Astrocyte (in vitro differentiated cells and primary cell): ENCODE data around the gene PDGFC. TPM values are rescaled to one million over a fixed set of nuclear protein-coding genes. Genes with fewer than 3 reads are reported as not detected.

Experiments
- DNase-seq: peaks from one replicate; pipeline ENCODE4 v3.0.0-alpha.2; 2010; ENCODE audit warnings: low read depth
- FAIRE-seq: peaks from 2 replicates; lab custom pipeline; 2011; peaks lifted over from hg19 to GRCh38; lab: Jason Lieb, UNC
- H2AFZ ChIP-seq: 2 replicates; pipeline ENCODE4 v1.6.0; 2012; ENCODE audit warnings: low read depth, low read length, inconsistent platforms
- H3K27ac ChIP-seq: 2 replicates; pipeline ENCODE4 v1.5.1; 2011; ENCODE audit warnings: low read depth, low read length, inconsistent platforms
- H3K27me3 ChIP-seq: 2 replicates; pipeline ENCODE4 v1.6.0; 2011; ENCODE audit warnings: low read length, inconsistent platforms; ENCODE audit not compliant: insufficient read depth
- H3K36me3 ChIP-seq: 2 replicates; pipeline ENCODE4 v1.5.1; 2011; ENCODE audit warnings: low read length, inconsistent platforms; ENCODE audit not compliant: insufficient read depth
- H3K4me1 ChIP-seq: 2 replicates; pipeline ENCODE4 v1.5.1; 2011; ENCODE audit warnings: low read length, inconsistent platforms; ENCODE audit not compliant: insufficient read depth
- H3K4me2 ChIP-seq: 2 replicates; pipeline ENCODE4 v1.6.0; 2012; ENCODE audit warnings: low read length, inconsistent platforms
- H3K4me3 ChIP-seq: 2 replicates; pipeline ENCODE4 v1.5.1; 2011; ENCODE audit warnings: low read depth, mild to moderate bottlenecking, low read length, inconsistent platforms; ENCODE audit not compliant: insufficient read depth
- H3K79me2 ChIP-seq: 2 replicates; pipeline ENCODE4 v1.6.0; 2012; ENCODE audit warnings: mild to moderate bottlenecking, low read length, inconsistent platforms; ENCODE audit not compliant: insufficient read depth
- H3K9ac ChIP-seq: 2 replicates; pipeline ENCODE4 v1.6.0; 2012; ENCODE audit warnings: mild to moderate bottlenecking, low read length, inconsistent platforms
- H3K9me3 ChIP-seq: 2 replicates; pipeline ENCODE4 v1.5.1; 2012; ENCODE audit warnings: low read depth, mild to moderate bottlenecking, low read length, inconsistent platforms; ENCODE audit not compliant: insufficient read depth
- H4K20me1 ChIP-seq: 2 replicates; pipeline ENCODE4 v1.6.0; 2012; ENCODE audit warnings: low read length, inconsistent platforms; ENCODE audit not compliant: insufficient read depth
- H3K27ac Mint-ChIP-seq: one replicate; pipeline ENCODE4 v1.8.0; 2021; ENCODE audit warnings: mild to moderate bottlenecking, mixed read lengths; ENCODE audit not compliant: unreplicated experiment
- H3K27me3 Mint-ChIP-seq: one replicate; pipeline ENCODE4 v1.8.0; 2021; ENCODE audit warnings: low read depth, mixed read lengths; ENCODE audit not compliant: unreplicated experiment
- H3K36me3 Mint-ChIP-seq: one replicate; pipeline ENCODE4 v1.8.0; 2021; ENCODE audit warnings: low read depth, mixed read lengths; ENCODE audit not compliant: unreplicated experiment
- H3K4me1 Mint-ChIP-seq: one replicate; pipeline ENCODE4 v1.8.0; 2021; ENCODE audit warnings: low read depth, mixed read lengths; ENCODE audit not compliant: unreplicated experiment
- H3K4me3 Mint-ChIP-seq: one replicate; pipeline ENCODE4 v1.8.0; 2021; ENCODE audit warnings: mild to moderate bottlenecking, moderate library complexity, mixed read lengths; ENCODE audit not compliant: unreplicated experiment
- H3K9me3 Mint-ChIP-seq: one replicate; pipeline ENCODE4 v1.8.0; 2021; ENCODE audit warnings: mild to moderate bottlenecking, mixed read lengths; ENCODE audit not compliant: unreplicated experiment
- EZH2 ChIP-seq: IDR thresholded peaks from 2 replicates; pipeline ENCODE4 v1.6.1; 2012; ENCODE audit warnings: mild to moderate bottlenecking, low read length, inconsistent platforms; ENCODE audit not compliant: insufficient read depth
- total RNA-seq: library from RNA; stranded (reverse); gene quantifications from 2 replicates; pipeline ENCODE4 v1.2.1, GENCODE V29; 2021
- TF ChIP-seq, protein P1 (sequence below): IDR thresholded peaks from 2 replicates; pipeline ENCODE4 v1.5.1; 2011; ENCODE audit warnings: low read depth, mild to moderate bottlenecking, inconsistent platforms, low read length, moderate library complexity; ENCODE audit not compliant: insufficient read depth

The PDGFC gene
- total RNA-seq, 1 donor from 2014 or later = 167 TPM

DNA sequence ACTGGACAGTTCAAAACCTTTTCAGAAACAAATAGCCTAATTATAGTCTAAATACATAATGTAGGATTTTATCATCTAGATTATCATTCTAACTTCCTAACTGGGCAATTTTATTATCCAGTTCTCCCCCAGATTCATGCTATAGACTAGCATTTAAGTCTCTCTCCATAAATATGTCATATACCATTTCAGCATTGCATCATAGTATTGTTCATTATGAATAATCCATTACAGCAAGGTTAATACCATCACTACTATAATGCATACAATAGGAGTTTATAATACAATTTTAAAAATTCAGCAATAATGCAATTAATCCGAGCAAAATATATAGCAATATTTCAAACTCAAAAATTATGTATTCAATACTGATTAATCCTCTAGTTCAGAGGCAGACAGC lies 77.4 kb downstream of the PDGFC start:
- TF ChIP-seq, protein P1, sequence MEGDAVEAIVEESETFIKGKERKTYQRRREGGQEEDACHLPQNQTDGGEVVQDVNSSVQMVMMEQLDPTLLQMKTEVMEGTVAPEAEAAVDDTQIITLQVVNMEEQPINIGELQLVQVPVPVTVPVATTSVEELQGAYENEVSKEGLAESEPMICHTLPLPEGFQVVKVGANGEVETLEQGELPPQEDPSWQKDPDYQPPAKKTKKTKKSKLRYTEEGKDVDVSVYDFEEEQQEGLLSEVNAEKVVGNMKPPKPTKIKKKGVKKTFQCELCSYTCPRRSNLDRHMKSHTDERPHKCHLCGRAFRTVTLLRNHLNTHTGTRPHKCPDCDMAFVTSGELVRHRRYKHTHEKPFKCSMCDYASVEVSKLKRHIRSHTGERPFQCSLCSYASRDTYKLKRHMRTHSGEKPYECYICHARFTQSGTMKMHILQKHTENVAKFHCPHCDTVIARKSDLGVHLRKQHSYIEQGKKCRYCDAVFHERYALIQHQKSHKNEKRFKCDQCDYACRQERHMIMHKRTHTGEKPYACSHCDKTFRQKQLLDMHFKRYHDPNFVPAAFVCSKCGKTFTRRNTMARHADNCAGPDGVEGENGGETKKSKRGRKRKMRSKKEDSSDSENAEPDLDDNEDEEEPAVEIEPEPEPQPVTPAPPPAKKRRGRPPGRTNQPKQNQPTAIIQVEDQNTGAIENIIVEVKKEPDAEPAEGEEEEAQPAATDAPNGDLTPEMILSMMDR = no peak
- TF ChIP-seq EZH2 = no peak
- Histone ChIP-seq H3K9me3 (no peaks in the 10 kb centered on the region), H3K4me2 (no peak overlapping the region), H3K79me2 (peaks cover 97% of the 10 kb centered on the region), H2AFZ (no peak overlapping the region), H3K27me3 (no peaks in the 10 kb centered on the region), H3K4me1 (peaks cover 4% of the 10 kb centered on the region), H3K9ac (no peak overlapping the region), H4K20me1 (peaks cover 58% of the 10 kb centered on the region), H3K36me3 (no peaks in the 10 kb centered on the region), H3K27ac (no peak overlapping the region), H3K4me3 (no peak overlapping the region)
- no peak overlapping the region for H3K4me3 Mint-ChIP-seq
- H3K27me3 Mint-ChIP-seq = no peaks in the 10 kb centered on the region
- H3K36me3 Mint-ChIP-seq = peaks cover 4% of the 10 kb centered on the region
- H3K27ac Mint-ChIP-seq = no peak overlapping the region
- DNase-seq = no peak
- H3K9me3 Mint-ChIP-seq = no peaks in the 10 kb centered on the region
- H3K4me1 Mint-ChIP-seq = peaks cover 42% of the 10 kb centered on the region
- FAIRE-seq = no peak

DNA sequence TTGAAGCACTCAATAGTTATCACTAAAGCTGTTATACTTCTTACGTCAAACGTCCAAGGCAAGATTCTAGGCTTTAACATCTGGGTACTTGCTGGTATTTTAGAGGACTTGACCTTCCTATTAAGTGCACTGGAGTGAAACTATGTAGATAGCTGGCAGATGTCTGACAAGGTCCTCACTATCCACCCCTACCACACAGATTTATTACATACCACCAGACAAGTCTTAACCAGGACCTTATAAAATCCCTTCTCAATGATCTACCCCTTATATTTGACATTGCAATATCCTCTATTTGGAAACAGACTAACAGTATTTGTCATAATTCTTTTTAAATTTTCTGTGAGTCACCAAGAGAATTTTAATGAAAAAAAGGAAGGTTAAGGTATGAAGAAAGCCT lies 78.8 kb downstream of the PDGFC start:
- H3K4me1 Mint-ChIP-seq = peaks cover 54% of the 10 kb centered on the region
- no peak overlapping the region for H3K4me3 ChIP-seq
- no peaks in the 10 kb centered on the region for H3K27me3 Mint-ChIP-seq
- no peaks in the 10 kb centered on the region for H3K9me3 Mint-ChIP-seq
- H3K9me3 ChIP-seq = no peaks in the 10 kb centered on the region
- peak; percentile 45 for FAIRE-seq
- peaks cover 45% of the 10 kb centered on the region for H4K20me1 ChIP-seq
- H3K27me3 ChIP-seq = no peaks in the 10 kb centered on the region
- no peak overlapping the region for H3K27ac Mint-ChIP-seq
- H3K9ac ChIP-seq = no peak overlapping the region
- H3K4me1 ChIP-seq = peaks cover 4% of the 10 kb centered on the region
- no peak overlapping the region for H3K27ac ChIP-seq
- H3K36me3 Mint-ChIP-seq = peaks cover 8% of the 10 kb centered on the region
- peak; percentile 27 for DNase-seq
- no peak overlapping the region for H3K4me2 ChIP-seq
- H3K4me3 Mint-ChIP-seq = no peak overlapping the region
- H3K79me2 ChIP-seq = peaks cover 90% of the 10 kb centered on the region
- TF ChIP-seq, protein P1 = no peak
- no peak for TF ChIP-seq EZH2
- H3K36me3 ChIP-seq = no peaks in the 10 kb centered on the region
- H2AFZ ChIP-seq = no peak overlapping the region
